Dermis blood vessel endothelial cell (primary cell): ENCODE results near the gene PBRM1. TPM values are rescaled to one million over a fixed set of nuclear protein-coding genes. Genes with fewer than 3 reads are reported as not detected.
"Not testable (repeated sequence)": the region's sequence is repeated elsewhere in the genome, so short reads cannot be mapped to it uniquely, and the experiment has no call there.

Experiments used
- DNase-seq: peaks from one replicate; pipeline ENCODE4 v3.0.0; 2010
- total RNA-seq: library from RNA; depleted of rRNA; stranded (reverse); fragments of >200 nt; gene quantifications from 2 replicates; pipeline ENCODE4 v1.2.3, GENCODE V29; 2014

Gene PBRM1
- total RNA-seq, 1 donor from 2014 or later, result 83.9 TPM

- peak; percentile 39 for DNase-seq
Measured at GRCh38 chr3:52704611-52705437, 19.1 kb upstream of the PBRM1 start.

DNA sequence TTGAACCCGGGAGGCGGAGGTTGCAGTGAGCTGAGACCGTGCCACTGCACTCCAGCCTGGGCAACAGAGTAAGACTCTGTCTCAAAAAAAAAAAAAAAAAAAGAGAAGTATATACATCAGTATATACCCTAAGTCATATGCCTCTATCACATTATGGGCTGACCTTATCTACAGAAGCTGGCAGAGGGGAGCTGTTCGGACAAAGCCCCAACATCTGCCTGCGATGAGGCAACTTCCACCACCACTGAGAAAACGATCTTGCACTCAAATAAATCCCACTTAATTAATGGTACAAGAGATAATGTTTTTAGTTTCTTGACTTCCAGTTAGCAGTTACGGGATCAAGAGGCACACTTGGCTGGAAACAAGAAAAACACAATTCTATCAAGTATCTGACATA is 17.6 kb upstream of the PBRM1 start:
- no peak for DNase-seq

GRCh38 chr3:52697632-52697965 is 11.9 kb upstream of the PBRM1 start:
- no peak for DNase-seq

- DNase-seq, result no peak
Measured at GRCh38 chr3:52696830-52697631, 11.3 kb upstream of the PBRM1 start.

- no peak for DNase-seq
Measured at GRCh38 chr3:52695798-52696671, 10.3 kb upstream of the PBRM1 start.

- no peak for DNase-seq
Measured at GRCh38 chr3:52694528-52695189, 8.9 kb upstream of the PBRM1 start.

DNA sequence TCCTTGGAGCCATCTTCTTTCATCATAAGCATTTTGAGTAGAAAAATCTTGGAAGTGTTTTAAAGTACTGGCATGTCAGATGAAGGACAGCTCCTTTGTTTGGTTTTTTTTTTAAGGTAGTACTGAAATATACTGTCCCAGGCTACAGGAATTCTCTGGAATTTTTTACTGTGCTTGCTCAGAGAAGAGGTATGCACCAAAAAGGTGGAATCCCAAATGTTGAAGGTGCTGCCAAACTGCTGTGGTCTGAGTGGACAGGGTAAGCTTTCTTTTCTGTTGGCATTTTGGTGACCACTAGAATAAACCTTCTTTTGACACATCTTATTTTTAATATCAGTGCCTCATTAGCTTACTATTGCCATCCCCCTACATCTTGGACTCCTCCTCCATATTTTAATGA is 7.4 kb upstream of the PBRM1 start:
- no peak for DNase-seq

- no peak for DNase-seq
Measured at GRCh38 chr3:52690560-52690959, 4.8 kb upstream of the PBRM1 start.

DNA sequence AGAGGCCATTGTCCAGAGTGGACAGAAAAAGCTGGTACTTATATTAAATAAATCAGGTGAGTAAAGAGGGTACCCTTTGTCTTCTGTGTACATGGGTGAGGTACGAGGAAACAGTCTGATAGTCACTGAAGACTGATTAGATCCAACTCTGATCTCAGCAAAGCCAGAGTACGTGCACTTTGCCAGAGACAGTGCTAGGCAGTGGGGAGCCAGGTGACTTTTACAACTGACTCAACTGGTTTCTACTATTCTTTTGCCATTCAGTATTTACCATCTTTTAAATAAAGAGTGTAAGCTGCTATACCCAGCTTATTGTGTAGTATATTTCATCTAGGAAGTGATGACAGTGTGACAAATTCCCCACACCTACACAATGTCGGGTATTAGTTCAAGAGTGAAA is 3.4 kb upstream of the PBRM1 start:
- no peak for DNase-seq

GRCh38 chr3:52688266-52688665 is 2.6 kb upstream of the PBRM1 start:
- DNase-seq, result no peak

GRCh38 chr3:52685285-52685708 is 416 bp downstream of the PBRM1 start:
- peak; percentile 79 for DNase-seq

DNA sequence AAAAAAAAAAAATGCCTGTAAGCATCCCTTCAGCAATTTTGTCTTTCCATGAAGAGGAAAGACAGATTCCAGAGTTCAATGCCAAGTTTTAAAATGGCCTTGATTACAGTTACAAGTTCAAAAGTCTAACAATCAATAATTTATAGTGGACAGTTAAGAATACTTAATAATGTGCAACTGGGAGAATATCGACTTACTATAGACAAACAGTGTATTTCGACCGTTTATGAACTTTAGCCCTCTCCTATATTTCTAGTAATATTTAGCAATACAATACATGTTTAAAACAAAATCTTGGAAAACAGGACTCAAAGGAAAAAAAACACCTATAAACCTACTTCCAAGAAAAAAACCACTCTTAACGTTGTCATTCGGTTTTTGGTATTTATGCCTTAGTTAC is 1.5 kb downstream of the PBRM1 start:
- no peak for DNase-seq

DNA sequence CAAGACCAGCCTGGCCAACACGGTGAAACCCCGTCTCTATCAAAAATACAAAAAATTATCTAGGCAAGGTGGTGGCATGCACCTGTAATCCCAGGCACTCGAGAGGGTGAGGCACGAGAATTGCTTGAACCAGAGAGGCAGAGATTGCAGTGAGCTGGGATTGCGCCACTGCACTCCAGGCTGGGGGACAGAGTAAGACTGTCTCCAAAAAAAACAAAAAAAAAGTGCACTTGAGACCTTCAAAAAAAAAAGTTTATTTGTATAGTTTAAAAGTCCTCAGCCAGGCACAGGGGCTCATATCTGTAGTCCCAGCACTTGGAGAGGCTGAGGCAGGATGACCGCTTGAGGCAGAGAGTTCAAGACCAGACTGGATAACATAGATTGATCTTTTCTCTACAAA is 2.1 kb downstream of the PBRM1 start:
- no peak for DNase-seq

GRCh38 chr3:52682016-52682415 is 3.7 kb downstream of the PBRM1 start:
- DNase-seq, result peak; percentile 72

GRCh38 chr3:52681596-52681995 is 4.1 kb downstream of the PBRM1 start:
- no peak for DNase-seq

DNA sequence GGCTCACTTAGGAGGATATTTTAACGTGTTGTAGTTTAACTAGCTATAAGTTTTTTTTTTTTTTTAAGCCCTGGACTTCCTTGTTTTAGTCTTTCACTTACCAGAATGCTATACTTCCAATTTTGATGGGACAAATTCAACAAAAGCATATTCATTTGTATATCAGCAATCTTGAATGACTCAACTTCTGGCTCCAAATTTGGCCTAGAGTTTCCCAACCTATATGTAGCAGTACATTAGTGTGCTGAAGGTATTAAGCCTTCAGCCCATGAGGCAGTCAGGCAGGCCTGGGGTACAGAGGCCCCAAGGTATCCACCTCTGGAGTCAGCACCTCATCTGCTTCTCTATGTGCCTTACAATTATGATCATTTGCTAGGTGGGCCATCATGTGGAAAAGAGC is 5.9 kb downstream of the PBRM1 start:
- DNase-seq, result no peak

DNA sequence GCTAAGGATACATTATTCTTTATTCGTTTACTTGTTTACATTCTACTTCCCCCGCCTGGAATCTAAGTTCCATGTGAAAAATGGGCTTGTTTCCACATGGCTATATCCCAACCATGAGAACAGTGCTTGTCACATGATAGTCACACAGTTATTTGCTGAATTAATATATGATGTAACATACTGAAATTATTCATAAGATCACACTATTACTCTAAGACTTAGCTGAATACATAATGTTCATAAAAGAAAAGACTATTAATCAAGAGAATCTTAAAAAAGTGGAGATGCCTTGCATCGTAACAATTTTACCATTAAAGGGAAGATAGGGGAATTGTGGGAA is 6.5 kb downstream of the PBRM1 start:
- no peak for DNase-seq

- no peak for DNase-seq
Measured at GRCh38 chr3:52678265-52679198, 7.2 kb downstream of the PBRM1 start.

GRCh38 chr3:52676201-52676600 is 9.5 kb downstream of the PBRM1 start:
- DNase-seq, result not testable (repeated sequence)

GRCh38 chr3:52671676-52672075 is 14.0 kb downstream of the PBRM1 start:
- no peak for DNase-seq
